SK-N-SH (cell line): ENCODE results near the gene CPEB3. TPM values are rescaled to one million over a fixed set of nuclear protein-coding genes. Genes with fewer than 3 reads are reported as not detected.

Experiments
- CTCF ChIA-PET: fragments of 300-600, 350-600 bp; formaldehyde crosslinking; extraction: SDS; loops from one replicate; lab custom pipeline; 2021; lab: Yijun Ruan, JAX
- POLR2A ChIA-PET: fragments of 350-600 bp; sonication (Branson Sonifier 250); formaldehyde crosslinking; extraction: SDS; loops from one replicate; lab custom pipeline; 2020; ENCODE audit warnings: antibody characterized with exemption, inconsistent platforms; lab: Yijun Ruan, JAX
- DNase-seq: peaks from one replicate; pipeline ENCODE4 v3.0.0; 2012
- H2AFZ ChIP-seq: fragments of 200-600 bp; sonication (generic); 2 replicates; pipeline ENCODE4 v1.8.1; 2016; ENCODE audit warnings: antibody characterized with exemption, mild to moderate bottlenecking, low read depth
- H3F3A ChIP-seq: fragments of 200-600 bp; sonication (generic); replicated peaks from 2 replicates; pipeline ENCODE3; 2016; ENCODE audit warnings: antibody characterized with exemption, mild to moderate bottlenecking; ENCODE audit not compliant: insufficient read depth
- H3K27ac ChIP-seq, 2 experiments: fragments of 200-500 bp in 1 of 2; fragments of 200-600 bp in 1 of 2; sonication (Bioruptor generic) in 1 of 2; sonication (generic), shearing (Covaris generic) in 1 of 2; 2 replicates each; pipeline versions ENCODE4 v1.5.1 to v1.6.1; 2014 to 2016; ENCODE audit warnings: low read depth in 2 of 2, inconsistent platforms in 1 of 2, low read length in 1 of 2, mild to moderate bottlenecking in 1 of 2, mixed read lengths in 1 of 2
- H3K27me3 ChIP-seq: fragments of 200-600 bp; sonication (generic), shearing (Covaris generic); 2 replicates; pipeline ENCODE4 v1.6.1; 2016; ENCODE audit warnings: mixed run types; ENCODE audit not compliant: insufficient read depth
- H3K36me3 ChIP-seq, 2 experiments: fragments of 200-500 bp in 1 of 2; fragments of 200-600 bp in 1 of 2; sonication (Bioruptor generic) in 1 of 2; sonication (generic) in 1 of 2; replicated peaks in 1 of 2; 2 replicates each; pipeline versions ENCODE3 to v1.5.1; 2014 to 2016; ENCODE audit warnings: low read length in 1 of 2, mild to moderate bottlenecking in 1 of 2; ENCODE audit not compliant: insufficient read depth in 2 of 2, control insufficient read depth in 1 of 2
- H3K4me1 ChIP-seq, 2 experiments: fragments of 200-500 bp in 1 of 2; fragments of 200-600 bp in 1 of 2; sonication (Bioruptor generic) in 1 of 2; sonication (generic), shearing (Covaris generic) in 1 of 2; 2 replicates each; pipeline versions ENCODE4 v1.5.1 to v1.6.1; 2014 to 2016; ENCODE audit warnings: low read depth in 1 of 2, low read length in 1 of 2, mixed run types in 1 of 2; ENCODE audit not compliant: insufficient read depth in 2 of 2, control insufficient read depth in 1 of 2
- H3K4me2 ChIP-seq: fragments of 200-600 bp; sonication (generic), shearing (Covaris generic); 2 replicates; pipeline ENCODE4 v1.6.1; 2017; ENCODE audit warnings: mixed run types
- H3K4me3 ChIP-seq, 2 experiments: fragments of 200-500 bp in 1 of 2; fragments of 200-600 bp in 1 of 2; sonication (Bioruptor generic) in 1 of 2; sonication (generic), shearing (Covaris generic) in 1 of 2; 2 replicates each; pipeline versions ENCODE4 v1.5.1 to v1.8.1; 2014 to 2016; ENCODE audit warnings: low read depth in 2 of 2, inconsistent platforms in 1 of 2, low read length in 1 of 2, mild to moderate bottlenecking in 1 of 2, mixed read lengths in 1 of 2, moderate library complexity in 1 of 2
- H3K79me2 ChIP-seq: fragments of 200-600 bp; sonication (generic); 2 replicates; pipeline ENCODE4 v1.8.1; 2017; ENCODE audit warnings: mild to moderate bottlenecking; ENCODE audit not compliant: insufficient read depth
- H3K9ac ChIP-seq: fragments of 200-600 bp; sonication (generic); 2 replicates; pipeline ENCODE4 v1.6.1; 2017; ENCODE audit warnings: mixed run types
- H3K9me2 ChIP-seq: fragments of 200-600 bp; sonication (generic); 2 replicates; pipeline ENCODE4 v1.6.1; 2017; ENCODE audit warnings: mixed run types
- H3K9me3 ChIP-seq: fragments of 200-600 bp; sonication (generic); 2 replicates; pipeline ENCODE4 v1.6.1; 2017; ENCODE audit warnings: mixed run types, mild to moderate bottlenecking, moderate library complexity
- H4K20me1 ChIP-seq: fragments of 200-600 bp; sonication (generic); 2 replicates; pipeline ENCODE4 v1.6.1; 2017; ENCODE audit warnings: mild to moderate bottlenecking, mixed run types; ENCODE audit not compliant: insufficient read depth
- CHD2 ChIP-seq: fragments of 150-350 bp; IDR thresholded peaks from 2 replicates; pipeline ENCODE4 v1.6.1; 2018; ENCODE audit warnings: low read length; ENCODE audit not compliant: partially characterized antibody
- FOSL2 ChIP-seq: IDR thresholded peaks from 2 replicates; pipeline ENCODE4 v1.4.0; 2012; ENCODE audit warnings: low read depth, mild to moderate bottlenecking, moderate library complexity, borderline replicate concordance
- FOXM1 ChIP-seq: IDR thresholded peaks from 2 replicates; pipeline ENCODE4 v1.4.0; 2012; ENCODE audit warnings: low read depth, mild to moderate bottlenecking
- JUND ChIP-seq: IDR thresholded peaks from 2 replicates; pipeline ENCODE4 v1.4.0; 2012
- MXI1 ChIP-seq: IDR thresholded peaks from 2 replicates; pipeline ENCODE4 v1.6.1; 2012; ENCODE audit warnings: mild to moderate bottlenecking, low read depth, low read length, improper control_type of control experiment
- RAD21 ChIP-seq: IDR thresholded peaks from 2 replicates; pipeline ENCODE4 v1.6.1; 2012; ENCODE audit warnings: mild to moderate bottlenecking, low read length
- RCOR1 ChIP-seq: fragments of 150-350 bp; IDR thresholded peaks from 2 replicates; pipeline ENCODE4 v1.6.1; 2017; ENCODE audit warnings: antibody characterized with exemption, low read length
- RXRA ChIP-seq: IDR thresholded peaks from 2 replicates; pipeline ENCODE4 v1.4.0; 2012; ENCODE audit warnings: low read depth, mild to moderate bottlenecking, borderline replicate concordance
- polyA plus RNA-seq, 3 experiments: library from polyadenylated mRNA; depleted of rRNA; stranded (reverse); fragments of >200 nt; gene quantifications; 2 replicates each; pipeline ENCODE4 v1.2.3, GENCODE V29; 2012
- TF ChIP-seq, protein P1 (sequence below): IDR thresholded peaks from 2 replicates; pipeline ENCODE4 v1.4.0; 2012; ENCODE audit warnings: low read depth, borderline replicate concordance
- TF ChIP-seq, protein P2 (sequence below): IDR thresholded peaks from 2 replicates; pipeline ENCODE4 v1.6.1; 2012; ENCODE audit warnings: mild to moderate bottlenecking, low read depth, low read length, moderate library complexity
- TF ChIP-seq, protein P3 (sequence below): IDR thresholded peaks from 2 replicates; pipeline ENCODE4; 2012
- TF ChIP-seq, protein P4 (sequence below): fragments of 150-350 bp; IDR thresholded peaks from 2 replicates; pipeline ENCODE4 v1.6.1; 2016; ENCODE audit warnings: mild to moderate bottlenecking, low read depth, low read length
- TF ChIP-seq, protein P5 (sequence below): IDR thresholded peaks from 2 replicates; pipeline ENCODE4 v1.4.0; 2012; ENCODE audit warnings: low read depth

Gene CPEB3
- polyA plus RNA-seq, 1 of the 3 experiments (the other 2 are of a cell fraction) = 0.36 TPM

DNA sequence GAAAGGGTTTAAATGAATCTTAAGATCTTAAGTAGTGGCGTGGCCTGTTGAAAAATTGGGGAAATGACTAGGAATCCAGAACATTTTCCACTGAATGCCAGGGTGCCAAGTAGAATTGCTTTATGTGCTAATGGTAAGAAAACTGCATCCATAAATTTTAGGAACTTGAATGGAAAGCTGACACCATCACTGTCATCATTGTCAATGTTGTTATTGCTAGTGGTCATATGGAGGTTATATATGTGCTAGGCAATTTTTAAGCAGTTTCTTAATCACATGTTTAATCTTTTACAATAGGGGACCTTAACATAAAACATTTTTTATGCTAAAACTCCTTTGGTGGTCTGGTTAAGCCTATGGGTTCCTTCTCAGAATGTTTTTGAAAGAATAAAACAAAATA lies 13.2 kb upstream of the CPEB3 start (continued):
- TF ChIP-seq, protein P1, sequence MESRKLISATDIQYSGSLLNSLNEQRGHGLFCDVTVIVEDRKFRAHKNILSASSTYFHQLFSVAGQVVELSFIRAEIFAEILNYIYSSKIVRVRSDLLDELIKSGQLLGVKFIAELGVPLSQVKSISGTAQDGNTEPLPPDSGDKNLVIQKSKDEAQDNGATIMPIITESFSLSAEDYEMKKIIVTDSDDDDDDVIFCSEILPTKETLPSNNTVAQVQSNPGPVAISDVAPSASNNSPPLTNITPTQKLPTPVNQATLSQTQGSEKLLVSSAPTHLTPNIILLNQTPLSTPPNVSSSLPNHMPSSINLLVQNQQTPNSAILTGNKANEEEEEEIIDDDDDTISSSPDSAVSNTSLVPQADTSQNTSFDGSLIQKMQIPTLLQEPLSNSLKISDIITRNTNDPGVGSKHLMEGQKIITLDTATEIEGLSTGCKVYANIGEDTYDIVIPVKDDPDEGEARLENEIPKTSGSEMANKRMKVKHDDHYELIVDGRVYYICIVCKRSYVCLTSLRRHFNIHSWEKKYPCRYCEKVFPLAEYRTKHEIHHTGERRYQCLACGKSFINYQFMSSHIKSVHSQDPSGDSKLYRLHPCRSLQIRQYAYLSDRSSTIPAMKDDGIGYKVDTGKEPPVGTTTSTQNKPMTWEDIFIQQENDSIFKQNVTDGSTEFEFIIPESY = no peak

DNA sequence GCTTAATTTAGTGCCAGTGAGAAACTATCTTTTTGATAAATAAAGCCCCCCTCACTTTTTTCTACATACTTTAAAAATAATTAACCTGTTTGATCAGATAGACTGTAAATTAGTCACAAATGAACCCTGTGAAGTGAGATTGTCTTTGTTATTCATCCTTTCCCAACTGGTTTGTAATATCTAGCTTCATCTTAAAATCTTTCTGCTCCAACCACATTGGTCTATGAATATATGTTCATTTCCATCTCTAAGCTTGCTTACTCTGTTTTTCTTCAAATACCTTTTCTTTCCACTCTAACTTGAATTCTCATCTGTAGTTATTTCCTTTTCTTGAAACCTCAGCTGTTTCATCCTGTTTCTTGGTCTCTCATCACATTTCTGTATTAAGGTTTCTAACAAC lies 12.2 kb upstream of the CPEB3 start:
- no peaks in the 10 kb centered on the region for H3K9me3 ChIP-seq
- no peak overlapping the region for H3K27ac ChIP-seq
- no peak overlapping the region for H3K9ac ChIP-seq
- no peak overlapping the region for H3K4me2 ChIP-seq
- no peaks in the 10 kb centered on the region for H3K27me3 ChIP-seq
- peaks cover 0 to 14% of the 10 kb centered on the region in 2 experiments for H3K36me3 ChIP-seq
- no peak overlapping the region for H2AFZ ChIP-seq
- DNase-seq = no peak
- H3K79me2 ChIP-seq = peaks cover 100% of the 10 kb centered on the region
- no peak overlapping the region for H3K4me3 ChIP-seq
- peaks cover 84% of the 10 kb centered on the region for H4K20me1 ChIP-seq
- H3F3A ChIP-seq = no peaks in the 10 kb centered on the region
- CTCF ChIA-PET = interaction anchor here (3.3 kb wide), 1 partner anchor 10 kb away, joined by 20 read pairs; no protein-coding TSS in a partner anchor
- H3K9me2 ChIP-seq = no peaks in the 10 kb centered on the region
- peaks cover 0 to 18% of the 10 kb centered on the region in 2 experiments; a peak in 1 of 4 replicates for H3K4me1 ChIP-seq
- TF ChIP-seq, protein P2, sequence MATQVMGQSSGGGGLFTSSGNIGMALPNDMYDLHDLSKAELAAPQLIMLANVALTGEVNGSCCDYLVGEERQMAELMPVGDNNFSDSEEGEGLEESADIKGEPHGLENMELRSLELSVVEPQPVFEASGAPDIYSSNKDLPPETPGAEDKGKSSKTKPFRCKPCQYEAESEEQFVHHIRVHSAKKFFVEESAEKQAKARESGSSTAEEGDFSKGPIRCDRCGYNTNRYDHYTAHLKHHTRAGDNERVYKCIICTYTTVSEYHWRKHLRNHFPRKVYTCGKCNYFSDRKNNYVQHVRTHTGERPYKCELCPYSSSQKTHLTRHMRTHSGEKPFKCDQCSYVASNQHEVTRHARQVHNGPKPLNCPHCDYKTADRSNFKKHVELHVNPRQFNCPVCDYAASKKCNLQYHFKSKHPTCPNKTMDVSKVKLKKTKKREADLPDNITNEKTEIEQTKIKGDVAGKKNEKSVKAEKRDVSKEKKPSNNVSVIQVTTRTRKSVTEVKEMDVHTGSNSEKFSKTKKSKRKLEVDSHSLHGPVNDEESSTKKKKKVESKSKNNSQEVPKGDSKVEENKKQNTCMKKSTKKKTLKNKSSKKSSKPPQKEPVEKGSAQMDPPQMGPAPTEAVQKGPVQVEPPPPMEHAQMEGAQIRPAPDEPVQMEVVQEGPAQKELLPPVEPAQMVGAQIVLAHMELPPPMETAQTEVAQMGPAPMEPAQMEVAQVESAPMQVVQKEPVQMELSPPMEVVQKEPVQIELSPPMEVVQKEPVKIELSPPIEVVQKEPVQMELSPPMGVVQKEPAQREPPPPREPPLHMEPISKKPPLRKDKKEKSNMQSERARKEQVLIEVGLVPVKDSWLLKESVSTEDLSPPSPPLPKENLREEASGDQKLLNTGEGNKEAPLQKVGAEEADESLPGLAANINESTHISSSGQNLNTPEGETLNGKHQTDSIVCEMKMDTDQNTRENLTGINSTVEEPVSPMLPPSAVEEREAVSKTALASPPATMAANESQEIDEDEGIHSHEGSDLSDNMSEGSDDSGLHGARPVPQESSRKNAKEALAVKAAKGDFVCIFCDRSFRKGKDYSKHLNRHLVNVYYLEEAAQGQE = no peak
- TF ChIP-seq RAD21 (no peak), CHD2 (no peak), FOSL2 (no peak), FOXM1 (no peak), RCOR1 (no peak), MXI1 (no peak), RXRA (no peak), JUND (no peak)
- TF ChIP-seq, protein P3, sequence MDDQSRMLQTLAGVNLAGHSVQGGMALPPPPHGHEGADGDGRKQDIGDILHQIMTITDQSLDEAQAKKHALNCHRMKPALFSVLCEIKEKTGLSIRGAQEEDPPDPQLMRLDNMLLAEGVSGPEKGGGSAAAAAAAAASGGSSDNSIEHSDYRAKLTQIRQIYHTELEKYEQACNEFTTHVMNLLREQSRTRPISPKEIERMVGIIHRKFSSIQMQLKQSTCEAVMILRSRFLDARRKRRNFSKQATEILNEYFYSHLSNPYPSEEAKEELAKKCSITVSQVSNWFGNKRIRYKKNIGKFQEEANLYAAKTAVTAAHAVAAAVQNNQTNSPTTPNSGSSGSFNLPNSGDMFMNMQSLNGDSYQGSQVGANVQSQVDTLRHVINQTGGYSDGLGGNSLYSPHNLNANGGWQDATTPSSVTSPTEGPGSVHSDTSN = no peak
- TF ChIP-seq, protein P4, sequence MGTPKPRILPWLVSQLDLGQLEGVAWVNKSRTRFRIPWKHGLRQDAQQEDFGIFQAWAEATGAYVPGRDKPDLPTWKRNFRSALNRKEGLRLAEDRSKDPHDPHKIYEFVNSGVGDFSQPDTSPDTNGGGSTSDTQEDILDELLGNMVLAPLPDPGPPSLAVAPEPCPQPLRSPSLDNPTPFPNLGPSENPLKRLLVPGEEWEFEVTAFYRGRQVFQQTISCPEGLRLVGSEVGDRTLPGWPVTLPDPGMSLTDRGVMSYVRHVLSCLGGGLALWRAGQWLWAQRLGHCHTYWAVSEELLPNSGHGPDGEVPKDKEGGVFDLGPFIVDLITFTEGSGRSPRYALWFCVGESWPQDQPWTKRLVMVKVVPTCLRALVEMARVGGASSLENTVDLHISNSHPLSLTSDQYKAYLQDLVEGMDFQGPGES = no peak
- TF ChIP-seq, protein P5, sequence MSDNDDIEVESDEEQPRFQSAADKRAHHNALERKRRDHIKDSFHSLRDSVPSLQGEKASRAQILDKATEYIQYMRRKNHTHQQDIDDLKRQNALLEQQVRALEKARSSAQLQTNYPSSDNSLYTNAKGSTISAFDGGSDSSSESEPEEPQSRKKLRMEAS = no peak
- POLR2A ChIA-PET = no interaction called here
